ENCODE measurements around the gene HSD17B10.
"Not testable (repeated sequence)": the region's sequence is repeated elsewhere in the genome, so short reads cannot be mapped to it uniquely, and the experiment has no call there.

Gene HSD17B10

GRCh38 chrX:53437206-53437605 is 3.0 kb upstream of the HSD17B10 start:
- DNase-seq: no peak

- peak; percentile 49 for DNase-seq
These were observed 1.8 kb upstream of the HSD17B10 start for GRCh38 chrX:53435997-53436396.

- DNase-seq: no peak
These were observed 3.9 kb downstream of the HSD17B10 start for GRCh38 chrX:53430231-53430630.

- DNase-seq: no peak
These were observed 4.4 kb downstream of the HSD17B10 start for GRCh38 chrX:53429755-53430154.

- no peak for DNase-seq
These were observed 11.3 kb downstream of the HSD17B10 start, which contains the start of gene RIBC1 for GRCh38 chrX:53422861-53423306. Gene RIBC1 (plus strand): TSS chrX:53422873. CDS start chrX:53426277, 3,404 bp downstream.

GRCh38 chrX:53422086-53422860 is 11.9 kb downstream of the HSD17B10 start, which contains the start of gene SMC1A:
Gene SMC1A (minus strand): TSS chrX:53422654. CDS start chrX:53422600, 54 bp downstream.
- peak; percentile 95 for DNase-seq

GRCh38 chrX:53421772-53422085 is 12.4 kb downstream of the HSD17B10 start:
- no peak for DNase-seq

- DNase-seq: no peak
These were observed 13.0 kb downstream of the HSD17B10 start for GRCh38 chrX:53421125-53421524.

- DNase-seq: not testable (repeated sequence)
These were observed 13.8 kb downstream of the HSD17B10 start for GRCh38 chrX:53420351-53420750.

GRCh38 chrX:53412446-53412845 is 21.7 kb downstream of the HSD17B10 start:
- DNase-seq: no peak

- no peak for DNase-seq
These were observed 30.6 kb downstream of the HSD17B10 start for GRCh38 chrX:53403535-53403934.

- DNase-seq: no peak
These were observed 36.0 kb downstream of the HSD17B10 start for GRCh38 chrX:53398216-53398615.

- DNase-seq: no peak
These were observed 38.4 kb downstream of the HSD17B10 start for GRCh38 chrX:53395605-53396298.

GRCh38 chrX:53383376-53384076 is 50.6 kb downstream of the HSD17B10 start:
- DNase-seq: no peak
